Prostate gland (tissue), 2 donors: Measurements from ENCODE around the gene TEX264.

Source experiments
- CTCF ChIP-seq, 4 experiments: fragments of 200-600 bp in 2 of 4; fragments of 450-650 bp in 2 of 4; sonication (generic) in 2 of 4; IDR thresholded peaks; 1 replicate in 3 of 4; 2 replicates in 1 of 4; pipeline ENCODE4 v1.5.1; 2016 to 2019; ENCODE audit warnings: antibody characterized with exemption in 4 of 4, mild to moderate bottlenecking in 2 of 4, moderate library complexity in 2 of 4
- POLR2A ChIP-seq: fragments of 450-650 bp; IDR thresholded peaks from one replicate; pipeline ENCODE4 v1.6.1; 2016; ENCODE audit warnings: antibody characterized with exemption, mild to moderate bottlenecking
- POLR2AphosphoS5 ChIP-seq: sonication (generic); formaldehyde crosslinking; IDR thresholded peaks from one replicate; pipeline ENCODE4 v1.6.1; 2017; ENCODE audit warnings: antibody characterized with exemption

- TF ChIP-seq CTCF (IDR thresholded peaks at IDR 0.05) (peak in 2 of 4 experiments; percentile 29 to 43), POLR2AphosphoS5 (no peak), POLR2A (no peak)
Measured at GRCh38 chr3:51642462-51642861, 28.6 kb upstream of the TEX264 start.
